ENCODE data around the gene VPS36.
"Not testable (repeated sequence)": the region's sequence is repeated elsewhere in the genome, so short reads cannot be mapped to it uniquely, and the experiment has no call there.

VPS36 gene

GRCh38 chr13:52385870-52386269, 64.6 kb downstream of the VPS36 start:
- TF ChIP-seq, protein P1, sequence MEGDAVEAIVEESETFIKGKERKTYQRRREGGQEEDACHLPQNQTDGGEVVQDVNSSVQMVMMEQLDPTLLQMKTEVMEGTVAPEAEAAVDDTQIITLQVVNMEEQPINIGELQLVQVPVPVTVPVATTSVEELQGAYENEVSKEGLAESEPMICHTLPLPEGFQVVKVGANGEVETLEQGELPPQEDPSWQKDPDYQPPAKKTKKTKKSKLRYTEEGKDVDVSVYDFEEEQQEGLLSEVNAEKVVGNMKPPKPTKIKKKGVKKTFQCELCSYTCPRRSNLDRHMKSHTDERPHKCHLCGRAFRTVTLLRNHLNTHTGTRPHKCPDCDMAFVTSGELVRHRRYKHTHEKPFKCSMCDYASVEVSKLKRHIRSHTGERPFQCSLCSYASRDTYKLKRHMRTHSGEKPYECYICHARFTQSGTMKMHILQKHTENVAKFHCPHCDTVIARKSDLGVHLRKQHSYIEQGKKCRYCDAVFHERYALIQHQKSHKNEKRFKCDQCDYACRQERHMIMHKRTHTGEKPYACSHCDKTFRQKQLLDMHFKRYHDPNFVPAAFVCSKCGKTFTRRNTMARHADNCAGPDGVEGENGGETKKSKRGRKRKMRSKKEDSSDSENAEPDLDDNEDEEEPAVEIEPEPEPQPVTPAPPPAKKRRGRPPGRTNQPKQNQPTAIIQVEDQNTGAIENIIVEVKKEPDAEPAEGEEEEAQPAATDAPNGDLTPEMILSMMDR (IDR thresholded peaks at IDR 0.05; ENCODE audit: low read depth, low read length): no peak
- H3K4me3 ChIP-seq (ENCODE audit: low read depth, low read length): no peak overlapping the region

GRCh38 chr13:52383366-52383765, 67.1 kb downstream of the VPS36 start:
- H3K4me3 ChIP-seq (ENCODE audit: low read depth, low read length): no peak overlapping the region
- TF ChIP-seq, protein P1 (IDR thresholded peaks at IDR 0.05; ENCODE audit: low read depth, low read length): no peak

- no peak overlapping the region for H3K4me3 ChIP-seq (ENCODE audit: low read depth, low read length)
- TF ChIP-seq, protein P1 (IDR thresholded peaks at IDR 0.05; ENCODE audit: low read depth, low read length): no peak
Measured at GRCh38 chr13:52378312-52378711, 72.1 kb downstream of the VPS36 start.

- H3K4me3 ChIP-seq (ENCODE audit: low read depth, low read length): no peak overlapping the region
- TF ChIP-seq, protein P1 (IDR thresholded peaks at IDR 0.05; ENCODE audit: low read depth, low read length): no peak
Measured at GRCh38 chr13:52377898-52378297, 72.5 kb downstream of the VPS36 start.

- TF ChIP-seq, protein P1 (IDR thresholded peaks at IDR 0.05; ENCODE audit: low read depth, low read length): no peak
- no peak overlapping the region for H3K4me3 ChIP-seq (ENCODE audit: low read depth, low read length)
Measured at GRCh38 chr13:52374873-52375411, 75.5 kb downstream of the VPS36 start.

GRCh38 chr13:52374389-52374788, 76.0 kb downstream of the VPS36 start:
- TF ChIP-seq, protein P1 (IDR thresholded peaks at IDR 0.05; ENCODE audit: low read depth, low read length): no peak
- no peak overlapping the region for H3K4me3 ChIP-seq (ENCODE audit: low read depth, low read length)

DNA sequence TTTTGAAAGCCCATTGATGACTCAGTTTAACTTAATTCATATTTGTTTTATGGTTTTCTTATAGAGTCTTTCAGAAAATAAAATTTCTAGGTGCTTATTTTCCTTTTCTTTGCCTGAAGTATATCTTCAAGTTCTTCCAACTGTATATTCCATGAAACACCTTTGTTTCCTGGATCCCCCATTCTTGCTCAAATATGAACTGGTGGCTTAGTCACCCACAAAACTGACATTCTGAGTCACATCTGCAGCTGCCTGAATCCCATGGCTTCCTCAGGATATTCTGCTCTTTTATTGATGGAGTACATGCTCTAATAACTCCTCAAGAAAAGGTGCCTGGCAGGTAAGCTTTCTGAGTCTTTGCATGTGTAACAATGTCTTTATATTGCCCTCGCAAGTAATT, 77.2 kb downstream of the VPS36 start:
- not testable (repeated sequence) for H3K4me3 ChIP-seq (ENCODE audit: low read depth, low read length)

DNA sequence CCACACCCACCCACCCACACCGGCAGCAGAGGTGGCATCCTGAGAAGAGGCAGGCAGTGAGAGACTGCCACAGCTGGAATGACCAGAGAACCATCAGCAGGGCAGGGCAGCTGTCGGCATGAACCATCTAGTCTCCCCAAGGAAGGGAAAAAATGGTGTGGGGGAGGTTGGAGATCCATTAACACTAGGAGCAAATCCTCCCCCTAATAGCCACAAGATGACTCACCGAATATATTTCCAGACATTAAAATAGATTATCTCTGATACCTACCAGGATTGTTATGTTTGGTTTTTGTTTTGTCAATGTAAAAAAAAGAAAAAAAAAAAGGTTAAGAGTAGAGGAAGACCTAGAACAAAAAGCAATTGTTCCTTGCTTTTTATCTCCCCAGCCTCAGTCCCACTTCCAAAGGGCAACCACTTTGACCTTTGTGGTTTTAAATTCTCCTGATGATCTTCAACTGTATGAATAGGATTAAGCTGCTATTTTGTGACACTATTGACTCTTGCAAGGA, 78.6 kb downstream of the VPS36 start:
- no peak overlapping the region for H3K4me3 ChIP-seq (ENCODE audit: low read depth, low read length)
- TF ChIP-seq, protein P1 (IDR thresholded peaks at IDR 0.05; ENCODE audit: low read depth, low read length): no peak
